Measurements from ENCODE around the gene CDH24.

The CDH24 gene

GRCh38 chr14:23090254-23090636 lies 32.9 kb upstream of the CDH24 start:
- no peak for DNase-seq

DNA sequence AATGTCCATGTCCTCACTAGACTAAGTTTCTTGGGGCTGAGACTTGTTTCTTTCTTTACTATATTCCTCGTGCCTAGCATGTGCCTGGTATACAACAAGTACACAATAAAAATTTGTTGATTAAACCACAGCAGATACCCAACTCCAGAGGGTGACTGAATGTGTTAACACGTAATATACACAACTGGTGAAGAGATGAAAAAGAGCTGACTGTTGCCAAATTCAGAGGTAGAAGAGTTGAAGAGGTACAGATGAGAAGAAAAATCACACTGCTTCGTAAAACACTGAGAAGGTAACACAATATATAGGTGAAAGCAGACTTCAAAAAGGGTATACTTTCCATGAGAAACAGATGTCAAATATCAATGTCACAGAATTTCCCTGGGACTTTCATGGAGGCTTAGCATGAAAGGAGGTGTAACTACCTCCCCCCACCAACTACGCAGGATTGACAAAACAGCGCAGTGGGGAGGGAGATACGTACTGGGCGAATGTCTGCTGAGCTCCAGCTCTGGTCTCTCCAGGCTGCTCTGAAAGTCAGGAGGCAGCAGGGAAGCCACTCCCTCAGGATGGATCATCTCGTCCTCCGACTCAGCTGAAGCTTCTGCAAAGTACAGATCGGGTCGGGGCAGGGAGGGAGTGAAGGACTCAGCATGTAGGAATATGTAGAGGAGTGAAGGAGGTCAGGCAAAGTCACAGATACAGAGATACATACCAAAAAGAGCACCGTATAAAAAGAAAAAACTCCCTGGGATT lies 32.4 kb upstream of the CDH24 start:
- DNase-seq = no peak

GRCh38 chr14:23086565-23086964 lies 29.2 kb upstream of the CDH24 start:
- no peak for DNase-seq

DNA sequence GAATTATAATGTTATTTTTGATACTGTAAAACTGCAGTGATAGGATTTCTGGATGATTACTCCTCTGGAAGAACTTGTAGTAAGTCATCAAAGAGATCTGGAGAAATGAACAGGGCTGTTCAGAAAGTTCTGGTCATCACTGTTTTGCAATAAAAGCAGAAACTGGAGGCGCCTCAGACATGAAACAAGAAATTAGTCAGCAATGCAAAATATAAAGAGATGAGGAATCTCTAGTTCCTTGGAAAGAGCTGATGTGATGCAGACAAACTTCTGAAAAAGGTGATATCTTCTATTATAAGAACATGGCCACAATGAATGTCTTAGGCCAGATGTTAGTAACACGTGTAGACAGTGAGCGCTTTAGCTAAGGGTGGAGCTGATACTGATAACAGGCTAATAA lies 28.1 kb upstream of the CDH24 start:
- DNase-seq = no peak

GRCh38 chr14:23080474-23080873 lies 23.2 kb upstream of the CDH24 start:
- DNase-seq = no peak

DNA sequence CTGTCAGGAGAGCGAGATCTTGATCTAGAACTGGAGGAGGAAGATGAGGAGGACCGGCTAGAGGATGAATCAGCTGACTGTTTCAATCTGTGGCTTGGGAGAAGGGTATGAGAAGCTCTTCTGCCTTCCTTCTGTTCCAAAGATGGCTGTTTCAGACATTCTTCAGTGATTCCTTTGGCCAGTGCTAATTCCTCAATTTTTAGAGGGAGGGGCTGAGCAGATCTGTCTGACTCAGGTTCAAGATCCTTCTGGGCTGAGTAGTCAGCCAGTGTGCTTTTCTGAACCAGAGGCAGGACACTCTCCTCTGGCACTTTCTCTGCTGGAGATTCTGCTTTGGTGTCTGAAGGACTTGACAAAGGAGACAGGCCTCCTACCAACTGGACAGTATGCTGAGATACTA lies 22.4 kb upstream of the CDH24 start:
- DNase-seq = no peak

DNA sequence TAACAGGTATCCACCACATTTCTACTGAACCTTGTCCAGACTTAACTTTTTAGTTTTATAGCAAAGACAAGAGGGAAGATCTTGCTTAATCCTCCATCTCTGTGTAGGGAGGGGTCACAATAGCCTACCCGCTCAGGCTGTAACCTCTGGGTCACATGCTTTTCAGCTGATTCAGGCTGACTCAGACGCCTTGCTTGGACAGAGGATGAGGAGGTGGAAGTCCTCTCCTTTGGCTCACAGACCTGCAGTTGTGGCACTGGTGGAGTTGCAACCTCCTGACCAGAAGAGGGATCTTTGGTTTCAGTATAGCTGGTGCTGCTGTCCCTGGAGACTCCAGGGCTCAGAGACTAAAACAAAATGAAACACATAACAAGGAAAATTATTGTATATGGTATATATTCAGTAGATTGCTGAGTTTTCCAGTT lies 21.4 kb upstream of the CDH24 start:
- no peak for DNase-seq

DNA sequence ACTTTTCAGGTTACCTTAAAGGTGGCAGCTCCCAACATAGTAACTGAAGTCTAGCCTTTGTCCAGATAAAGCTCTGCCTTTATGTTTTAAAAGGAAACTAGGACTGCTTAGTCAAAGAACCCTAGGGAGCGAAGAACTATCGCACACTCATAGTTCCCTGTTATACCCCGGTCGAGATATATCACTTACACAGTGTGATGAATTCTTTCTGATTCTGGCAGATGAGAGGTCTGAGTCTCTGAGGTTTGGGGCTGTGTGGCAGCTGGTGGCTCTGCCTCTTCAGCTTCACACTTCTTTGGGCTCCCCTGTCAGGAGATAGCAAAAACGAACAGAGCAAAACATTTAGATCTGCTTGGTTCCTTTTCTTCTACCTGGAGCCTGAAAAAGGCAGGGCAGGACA lies 20.6 kb upstream of the CDH24 start:
- no peak for DNase-seq

DNA sequence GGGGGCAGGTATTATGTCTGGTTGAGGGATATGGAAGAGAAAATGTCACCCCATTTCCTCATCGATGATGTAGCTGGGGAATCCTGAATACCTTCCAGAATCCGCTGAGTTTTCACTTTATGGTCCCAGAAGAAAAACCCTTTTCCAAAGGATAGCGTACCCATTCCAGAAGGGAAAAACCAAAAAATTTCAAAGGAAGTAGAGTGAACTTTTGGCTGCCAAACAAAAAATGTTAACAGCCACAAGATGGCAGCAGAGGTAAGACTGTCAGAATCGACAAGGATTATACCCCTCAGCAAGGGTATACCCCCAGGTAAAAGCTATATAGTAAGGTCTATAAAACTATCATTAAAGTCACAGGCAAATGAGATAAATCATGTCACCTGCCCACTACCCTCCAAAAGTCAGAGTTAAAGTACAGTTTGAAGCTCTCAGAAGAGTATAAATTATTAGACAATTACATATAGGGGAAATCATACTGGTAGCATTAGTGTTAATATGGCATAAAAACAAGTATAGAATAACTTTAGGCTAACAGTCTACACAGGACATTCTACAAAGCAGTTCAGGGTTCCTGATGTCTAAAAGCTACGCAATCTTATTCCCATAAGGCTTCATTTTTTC lies 19.6 kb upstream of the CDH24 start:
- no peak for DNase-seq

DNA sequence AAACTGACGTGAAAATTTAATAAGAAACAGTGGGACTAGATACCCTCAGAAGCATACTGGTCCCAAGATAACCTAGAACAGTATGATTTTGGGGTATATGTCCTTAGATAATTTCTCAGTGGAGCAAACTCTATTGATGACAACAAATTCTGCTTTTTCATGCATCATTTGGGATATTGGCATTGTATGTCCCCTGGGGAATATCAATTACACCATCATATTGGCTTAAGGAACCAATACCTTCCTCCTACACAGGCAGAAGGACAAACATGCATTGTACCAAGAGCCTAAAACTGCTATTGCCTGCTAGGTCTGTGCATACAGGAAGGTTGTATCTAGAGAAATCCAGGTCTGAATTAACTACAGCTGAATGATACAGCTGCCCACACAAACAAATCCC lies 17.6 kb upstream of the CDH24 start:
- no peak for DNase-seq

- no peak for DNase-seq
Observed at GRCh38 chr14:23071921-23072539, 14.7 kb upstream of the CDH24 start.

GRCh38 chr14:23071244-23071920 lies 14.1 kb upstream of the CDH24 start:
- DNase-seq = no peak

DNA sequence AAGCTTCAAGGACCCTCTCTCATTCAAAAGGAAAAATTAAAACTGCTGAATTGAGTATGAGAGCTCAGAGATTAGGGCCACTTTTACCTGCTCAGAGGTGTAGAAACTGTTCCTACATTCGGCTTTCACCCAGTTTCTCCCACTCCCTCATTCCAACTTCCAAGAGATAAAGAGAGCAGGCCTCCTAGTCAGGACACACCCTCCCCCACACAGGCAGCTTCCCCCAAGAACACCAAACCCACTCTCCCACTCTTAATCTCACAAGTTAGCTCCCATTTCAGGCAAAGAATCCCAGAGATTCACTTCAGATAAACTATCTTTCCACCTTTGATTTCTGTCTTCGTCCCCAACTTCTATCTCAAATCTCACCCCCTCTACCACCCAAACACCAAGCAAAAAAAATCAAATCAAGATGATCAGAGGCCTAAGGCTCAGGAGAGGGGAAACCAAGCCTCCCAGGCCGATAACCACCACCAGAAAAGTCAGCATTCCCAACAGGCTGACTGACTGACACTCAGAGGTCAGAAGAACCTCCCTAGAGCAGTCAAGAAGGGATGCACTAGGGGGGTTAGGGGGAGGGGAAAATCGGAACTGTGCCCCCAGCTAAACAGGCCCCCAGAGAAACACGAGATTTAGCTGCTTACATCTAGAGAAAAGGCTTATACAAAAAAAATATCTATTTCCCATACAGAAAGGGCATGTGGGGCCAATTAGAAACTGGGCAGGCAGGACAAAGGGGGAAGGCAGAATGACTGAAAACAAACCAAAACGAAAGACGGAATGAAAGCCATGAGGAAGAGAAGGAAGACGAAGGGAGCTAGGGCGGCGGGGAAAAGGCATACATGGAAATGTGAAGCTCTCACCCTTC lies 13.2 kb upstream of the CDH24 start:
- DNase-seq = no peak

GRCh38 chr14:23069413-23069806 lies 12.1 kb upstream of the CDH24 start:
- DNase-seq = no peak

DNA sequence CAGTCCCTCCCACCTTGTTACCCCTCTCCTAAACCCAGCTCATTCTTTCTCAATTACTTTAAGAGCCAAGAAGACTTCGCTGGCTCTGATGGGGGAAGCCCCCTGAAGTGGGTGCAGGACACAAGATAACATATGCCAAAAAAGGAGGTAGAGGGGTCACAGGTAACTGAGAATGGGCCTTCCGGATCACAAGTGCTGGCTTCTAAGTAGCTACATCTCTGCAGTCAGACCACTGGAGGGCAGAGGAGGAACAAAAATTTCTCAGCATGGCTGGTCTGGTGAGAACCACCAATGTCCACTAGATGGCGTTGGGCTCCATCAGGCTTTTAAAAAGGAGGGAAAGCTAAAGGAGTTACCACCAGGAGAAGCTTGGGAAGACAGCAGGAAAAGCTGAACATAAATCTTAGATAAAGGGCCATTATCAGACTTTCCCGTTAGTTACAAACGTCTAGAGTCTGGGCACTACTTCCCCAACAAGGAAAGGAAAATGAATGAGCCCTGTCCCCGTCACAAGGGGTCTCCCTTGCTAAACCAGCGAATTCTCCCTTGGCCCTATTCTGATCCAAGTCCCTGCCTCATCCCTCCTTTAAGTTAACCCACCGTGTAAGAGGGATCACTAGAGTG lies 11.6 kb upstream of the CDH24 start:
- DNase-seq = no peak

GRCh38 chr14:23067847-23068788 lies 10.8 kb upstream of the CDH24 start:
- DNase-seq = no peak

DNA sequence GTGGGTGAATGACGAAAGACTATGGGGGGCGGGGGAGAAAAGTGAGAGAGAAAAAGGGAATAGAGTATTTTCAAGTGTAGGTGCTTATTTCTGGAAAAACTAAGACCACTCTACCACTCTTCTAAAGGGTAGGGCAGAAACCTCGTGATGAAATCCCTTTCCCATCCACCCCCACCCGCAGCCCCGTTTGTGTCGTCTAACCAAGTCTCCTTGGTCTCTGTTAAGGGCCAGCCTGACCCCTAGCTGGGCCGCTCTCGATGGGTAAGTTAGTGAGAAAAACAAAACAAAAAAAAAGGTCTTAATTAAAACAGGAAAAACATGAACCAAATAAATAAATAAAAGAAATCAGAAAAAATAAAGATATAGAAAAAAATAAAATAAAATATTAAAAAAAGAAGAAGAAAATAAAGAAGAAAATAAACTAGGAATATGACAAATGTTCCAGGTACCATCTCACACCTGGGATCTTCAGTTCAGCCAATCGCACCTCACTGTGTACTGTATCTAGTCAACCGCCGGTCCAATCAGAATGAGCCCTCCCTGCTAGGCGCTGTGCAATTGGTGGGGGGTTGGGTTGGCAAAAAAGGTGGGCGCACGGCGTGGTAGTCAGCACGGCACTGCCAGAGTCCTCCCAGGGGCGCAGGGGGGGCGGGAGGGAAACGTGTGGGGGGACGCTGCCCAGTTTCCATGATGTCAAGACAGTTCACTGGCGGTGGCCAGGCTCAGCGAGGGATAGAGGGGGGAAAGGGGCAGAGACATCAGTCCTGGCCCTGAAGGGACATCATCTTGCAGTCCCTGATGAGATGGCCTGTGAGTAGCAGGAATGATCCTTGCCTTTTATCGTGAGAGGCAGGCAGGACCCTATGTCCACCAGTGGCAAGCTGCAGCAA lies 9.8 kb upstream of the CDH24 start:
- DNase-seq = no peak

DNA sequence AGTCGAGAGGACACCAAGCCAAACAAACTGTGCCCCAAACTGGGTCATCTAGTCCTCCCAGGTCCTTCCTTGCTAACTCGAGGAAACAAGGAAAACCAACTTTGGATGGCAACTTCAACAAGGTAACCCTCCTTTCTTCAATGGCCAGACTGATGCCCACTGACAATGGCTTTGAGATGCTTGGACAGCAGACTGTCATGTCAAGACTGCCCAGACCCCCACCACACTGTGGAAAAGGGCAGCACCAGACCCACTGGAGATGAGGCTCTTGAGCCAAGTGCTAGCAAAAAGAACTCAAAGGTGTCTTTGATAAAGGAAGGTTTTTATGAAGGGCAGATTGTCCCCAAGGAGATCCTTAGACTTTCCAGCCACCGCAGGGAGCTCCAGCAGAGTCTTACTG lies 9.0 kb upstream of the CDH24 start:
- DNase-seq = no peak

DNA sequence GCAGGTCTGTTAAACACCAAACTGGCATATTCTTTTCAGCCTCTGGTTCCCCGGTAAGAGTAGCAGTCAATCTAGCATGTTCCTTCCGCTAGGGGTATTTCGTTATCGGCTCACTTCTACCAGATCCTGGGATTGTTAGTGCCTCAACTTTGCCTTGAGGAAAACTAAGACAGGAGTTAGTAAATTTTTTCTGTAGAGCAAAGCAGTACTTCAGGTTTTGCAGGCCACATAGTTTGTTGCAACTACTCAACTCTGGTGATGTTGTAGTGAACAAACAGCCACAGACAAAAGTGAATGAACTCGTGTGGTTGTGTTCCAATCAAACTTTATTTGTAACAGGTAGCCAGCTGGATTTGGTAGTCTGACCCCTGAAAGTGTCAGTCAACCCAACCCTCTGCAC lies 6.3 kb upstream of the CDH24 start:
- DNase-seq = no peak

DNA sequence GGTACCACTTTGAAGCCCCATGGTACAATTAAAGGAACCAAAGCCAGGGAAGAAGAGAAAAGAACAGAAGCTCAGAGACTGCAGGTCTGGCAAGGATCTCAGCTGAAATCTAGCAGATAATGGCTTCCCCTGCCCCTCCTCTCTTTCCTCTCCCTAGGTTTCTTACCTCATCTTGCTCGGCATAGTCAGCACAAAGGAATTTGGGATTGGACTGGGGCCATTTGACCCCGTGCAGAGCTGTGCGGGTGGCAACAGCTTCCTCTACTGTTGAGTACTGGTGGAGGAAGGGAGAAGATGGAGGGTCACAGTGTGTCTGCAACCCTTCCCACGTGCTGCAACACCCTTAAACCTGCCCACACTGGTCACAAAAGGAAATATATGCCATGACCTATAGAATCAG lies 4.7 kb upstream of the CDH24 start:
- no peak for DNase-seq
